IgD-negative memory B cell (primary cell): Measurements from ENCODE around the gene ALDH3A1. TPM values are rescaled to one million over a fixed set of nuclear protein-coding genes. Genes with fewer than 3 reads are reported as not detected.

ENCODE experiments used
- polyA plus RNA-seq: library from polyadenylated mRNA; unstranded; fragments of 300-500 nt; fragmentation: Illumina TruSeq; gene quantifications from one replicate; pipeline ENCODE4 v1.2.3, GENCODE V29; 2021

ALDH3A1 gene
- polyA plus RNA-seq, 1 donor from 2014 or later, result not detected

Other genes with a start within 250 kb of the ALDH3A1 start
- not detected for gene SLC47A1, start 214.4 kb downstream of the ALDH3A1 start, polyA plus RNA-seq
- 21.8 TPM for gene ALDH3A2, start 99.5 kb downstream of the ALDH3A1 start, polyA plus RNA-seq
- gene SLC47A2, start 31.7 kb downstream of the ALDH3A1 start, polyA plus RNA-seq, result 0.15 TPM
- 1.8 TPM for gene ULK2, start 119.6 kb upstream of the ALDH3A1 start, polyA plus RNA-seq
- 26.7 TPM for gene AKAP10, start 229.5 kb upstream of the ALDH3A1 start, polyA plus RNA-seq